Breast epithelium (tissue), 3 donors: ENCODE measurements around the gene OST4.

ENCODE experiments used
- POLR2A ChIP-seq: fragments of 450-650 bp; IDR thresholded peaks from one replicate; pipeline ENCODE4 v1.6.1; 2016; ENCODE audit warnings: antibody characterized with exemption, mild to moderate bottlenecking, moderate library complexity
- POLR2AphosphoS5 ChIP-seq, 3 donors: sonication (generic); formaldehyde crosslinking; IDR thresholded peaks; one replicate each; pipeline ENCODE4 v1.6.1; 2017; ENCODE audit warnings: antibody characterized with exemption in 3 of 3
- TF ChIP-seq, protein P1 (sequence below), 3 donors: fragments of 450-650 bp; IDR thresholded peaks; one replicate each; pipeline ENCODE4 v1.5.1; 2016 to 2017; ENCODE audit warnings: antibody characterized with exemption in 3 of 3, mild to moderate bottlenecking in 3 of 3, moderate library complexity in 3 of 3

GRCh38 chr2:27096748-27097297 is 25.4 kb upstream of the OST4 start:
- TF ChIP-seq, protein P1, sequence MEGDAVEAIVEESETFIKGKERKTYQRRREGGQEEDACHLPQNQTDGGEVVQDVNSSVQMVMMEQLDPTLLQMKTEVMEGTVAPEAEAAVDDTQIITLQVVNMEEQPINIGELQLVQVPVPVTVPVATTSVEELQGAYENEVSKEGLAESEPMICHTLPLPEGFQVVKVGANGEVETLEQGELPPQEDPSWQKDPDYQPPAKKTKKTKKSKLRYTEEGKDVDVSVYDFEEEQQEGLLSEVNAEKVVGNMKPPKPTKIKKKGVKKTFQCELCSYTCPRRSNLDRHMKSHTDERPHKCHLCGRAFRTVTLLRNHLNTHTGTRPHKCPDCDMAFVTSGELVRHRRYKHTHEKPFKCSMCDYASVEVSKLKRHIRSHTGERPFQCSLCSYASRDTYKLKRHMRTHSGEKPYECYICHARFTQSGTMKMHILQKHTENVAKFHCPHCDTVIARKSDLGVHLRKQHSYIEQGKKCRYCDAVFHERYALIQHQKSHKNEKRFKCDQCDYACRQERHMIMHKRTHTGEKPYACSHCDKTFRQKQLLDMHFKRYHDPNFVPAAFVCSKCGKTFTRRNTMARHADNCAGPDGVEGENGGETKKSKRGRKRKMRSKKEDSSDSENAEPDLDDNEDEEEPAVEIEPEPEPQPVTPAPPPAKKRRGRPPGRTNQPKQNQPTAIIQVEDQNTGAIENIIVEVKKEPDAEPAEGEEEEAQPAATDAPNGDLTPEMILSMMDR (IDR thresholded peaks at IDR 0.05): no peak
- TF ChIP-seq POLR2A (no peak), POLR2AphosphoS5 (IDR thresholded peaks at IDR 0.05) (no peak)
